Measurements from ENCODE around the gene NAPA. TPM values are rescaled to one million over a fixed set of nuclear protein-coding genes. Genes with fewer than 3 reads are reported as not detected.

The NAPA gene
- total RNA-seq, 1 donor from 2014 or later: 52.5 TPM

DNA sequence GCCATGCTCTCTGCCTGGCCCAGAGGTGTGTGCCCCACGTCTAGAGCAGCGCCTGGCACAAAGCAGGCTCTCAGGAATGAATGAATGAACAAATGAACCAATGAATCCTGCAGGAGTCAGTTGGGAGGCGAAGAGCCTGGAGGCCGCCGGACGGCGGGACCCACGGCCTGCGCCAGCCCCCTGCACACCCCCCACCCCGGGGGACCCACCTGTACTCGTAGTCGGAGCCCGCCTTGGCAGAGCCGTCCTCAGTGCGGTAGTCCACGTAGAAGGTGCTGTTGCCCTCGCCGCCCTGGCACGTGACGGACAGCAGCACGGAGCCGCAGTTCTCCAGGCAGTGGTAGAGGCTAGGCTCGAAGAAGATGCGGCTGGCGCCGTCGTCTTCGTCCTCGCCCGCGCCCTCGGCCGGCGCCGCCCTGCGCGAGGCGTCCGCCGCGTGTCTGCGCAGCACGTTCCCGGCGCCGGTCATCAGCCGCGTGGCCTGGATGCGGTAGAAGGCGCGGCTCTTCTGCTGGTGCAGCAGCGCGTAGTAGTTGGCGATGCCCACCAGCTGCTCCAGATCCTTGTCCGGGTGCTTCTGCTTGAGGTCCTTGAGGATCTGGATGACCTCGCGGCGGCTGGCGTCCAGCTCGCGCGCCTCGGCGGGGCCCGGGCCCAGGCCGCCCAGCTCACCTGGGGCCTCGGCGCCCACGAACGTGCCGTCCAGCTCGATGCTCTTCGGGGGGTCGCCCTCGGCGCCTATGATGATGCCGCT lies 58.0 kb downstream of the NAPA start:
- DNase-seq: no peak

DNA sequence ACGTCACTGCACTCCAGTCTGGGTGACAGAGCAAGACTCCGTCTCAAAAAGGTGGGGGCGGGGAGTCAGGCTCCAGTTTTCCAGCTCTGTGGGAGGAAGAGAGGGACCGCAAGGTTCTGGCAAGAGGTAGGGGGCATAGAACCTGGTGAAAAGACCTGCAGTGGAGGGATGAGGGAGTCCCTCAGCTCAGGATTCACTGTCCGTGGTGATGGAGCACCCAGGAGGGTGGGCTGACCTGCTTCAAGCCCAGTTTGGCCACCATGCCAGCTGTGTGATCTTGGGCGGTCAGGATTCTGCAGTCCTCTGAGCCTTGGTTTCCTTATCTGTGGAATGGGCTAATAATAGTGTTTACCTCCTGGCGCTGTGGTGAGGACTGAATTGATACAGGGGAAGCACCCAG lies 64.4 kb downstream of the NAPA start:
- DNase-seq: no peak

DNA sequence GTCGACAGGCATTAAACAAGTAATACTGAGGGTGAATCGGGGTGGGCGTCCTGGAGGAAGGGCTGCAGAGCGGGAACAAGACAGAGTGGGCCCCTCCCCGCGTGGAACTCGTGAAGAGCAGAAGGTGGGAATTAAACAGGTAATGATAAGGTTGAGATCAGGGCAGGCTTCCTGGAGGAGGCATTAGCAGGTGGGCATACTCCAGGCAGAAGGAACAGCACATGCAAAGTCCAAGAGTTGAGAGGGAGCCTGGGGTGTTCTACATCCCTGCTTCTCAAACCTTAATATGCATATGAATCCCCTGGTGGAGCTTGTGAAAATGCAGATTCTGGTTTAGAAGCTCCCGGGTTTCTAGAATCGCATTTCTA lies 66.5 kb downstream of the NAPA start:
- DNase-seq: no peak

DNA sequence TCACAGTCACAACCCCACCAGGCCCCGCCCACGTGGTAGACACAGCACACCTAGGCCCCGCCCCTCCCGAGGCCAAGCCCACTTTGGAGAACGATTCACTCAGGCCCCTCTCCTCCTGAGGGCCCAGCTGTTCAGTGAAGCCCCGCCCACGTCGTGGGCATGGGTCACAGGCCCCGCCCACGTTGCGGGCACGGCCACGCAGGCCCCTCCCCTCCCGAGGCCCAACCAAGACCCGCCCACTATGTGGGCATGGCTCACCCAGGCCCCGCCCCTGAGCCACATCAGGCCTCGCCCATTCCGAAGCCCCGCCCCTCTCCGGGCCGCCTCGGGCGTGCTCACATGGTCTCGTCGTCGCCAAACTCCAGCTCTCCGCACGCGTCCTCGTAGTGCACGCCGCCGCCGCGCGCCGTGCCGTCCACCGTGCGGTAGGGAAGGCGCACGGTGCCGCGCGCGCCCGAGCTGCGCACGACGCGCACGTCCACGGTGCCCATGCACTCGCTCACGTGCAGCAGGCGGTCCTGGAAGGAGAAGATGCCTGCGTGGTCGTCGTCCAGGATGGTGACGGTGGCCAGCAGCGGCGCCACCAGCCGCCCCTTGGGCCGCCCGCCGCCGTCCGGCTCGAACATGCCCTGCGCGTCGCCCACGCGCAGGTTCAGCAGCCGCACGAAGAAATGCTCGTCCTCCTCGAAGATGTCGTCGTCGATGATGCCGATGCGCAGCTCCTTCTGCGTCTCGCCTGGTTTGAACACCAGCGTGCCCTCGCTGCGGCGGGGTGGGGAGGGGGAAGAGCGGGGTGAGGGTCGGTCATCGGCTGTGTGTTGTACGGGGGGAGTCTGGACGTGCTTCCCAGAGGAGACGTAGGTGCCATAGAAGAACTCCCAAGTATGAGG lies 67.1 kb downstream of the NAPA start:
- no peak for DNase-seq

DNA sequence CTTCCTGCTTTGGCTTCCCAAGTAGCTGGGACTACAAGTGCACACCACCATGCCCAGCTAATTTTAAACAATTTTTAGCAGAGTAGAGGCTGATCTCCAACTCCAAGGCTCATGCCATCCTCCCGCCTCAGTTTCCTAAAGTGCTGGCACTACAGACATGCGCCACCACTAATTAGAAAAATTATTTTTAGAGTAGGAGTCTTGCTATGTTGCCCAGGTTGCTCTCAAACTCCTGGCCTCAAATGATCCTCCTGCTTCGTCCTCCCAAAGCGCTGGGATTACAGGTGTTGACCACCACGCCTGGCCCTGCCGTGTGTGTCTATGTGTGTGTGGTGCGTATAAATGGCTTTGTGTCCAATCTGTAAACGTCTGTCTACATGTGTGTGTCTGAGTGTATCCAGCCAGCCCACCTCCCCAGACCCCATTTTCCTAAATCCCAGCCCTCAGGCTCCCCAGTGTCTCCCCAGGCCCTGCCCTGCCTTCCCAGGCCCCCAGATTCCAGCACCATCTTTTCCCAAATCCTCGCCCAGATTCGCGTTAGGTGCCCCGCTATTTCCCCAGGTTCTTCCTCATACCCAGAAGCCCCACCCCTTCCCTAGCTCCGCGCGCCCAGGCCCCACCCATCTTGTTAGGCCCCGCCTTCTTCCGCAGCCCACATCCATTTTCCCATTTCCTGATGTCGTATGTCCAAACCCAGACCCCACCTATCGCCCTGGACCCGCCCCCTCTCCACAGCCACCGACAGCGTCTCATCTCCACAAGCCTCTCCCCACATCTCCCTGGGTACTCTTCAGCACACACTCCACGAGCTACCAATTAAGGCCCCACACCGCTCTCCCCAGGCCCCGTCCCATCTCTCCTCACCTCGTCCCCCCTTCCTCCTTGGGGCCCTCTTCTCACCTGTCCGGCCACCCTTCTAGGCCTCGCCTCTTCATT lies 68.1 kb downstream of the NAPA start:
- no peak for DNase-seq

DNA sequence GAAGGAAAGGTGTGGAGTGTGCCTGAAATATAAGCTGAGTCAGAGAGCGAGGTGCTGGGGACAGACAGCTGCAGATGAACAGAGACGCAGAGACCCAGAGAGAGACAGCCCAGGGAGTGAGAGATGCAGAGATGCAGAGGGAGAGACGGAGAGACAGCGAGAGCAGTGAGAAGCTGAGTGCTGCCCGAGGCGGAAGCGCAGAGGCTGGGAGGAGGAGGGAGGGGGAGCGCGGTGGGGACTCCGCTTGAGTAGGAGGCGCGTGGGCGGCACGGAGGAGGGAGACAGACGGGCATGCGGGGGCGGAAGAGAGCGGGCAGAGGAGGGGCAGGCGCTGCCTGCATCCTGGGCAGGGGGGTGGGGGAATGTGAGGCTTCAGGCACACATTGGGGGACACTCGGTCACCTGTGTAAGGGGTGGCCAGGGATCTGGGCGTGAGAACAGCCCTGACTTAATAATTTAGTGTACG lies 68.9 kb downstream of the NAPA start:
- DNase-seq: no peak

DNA sequence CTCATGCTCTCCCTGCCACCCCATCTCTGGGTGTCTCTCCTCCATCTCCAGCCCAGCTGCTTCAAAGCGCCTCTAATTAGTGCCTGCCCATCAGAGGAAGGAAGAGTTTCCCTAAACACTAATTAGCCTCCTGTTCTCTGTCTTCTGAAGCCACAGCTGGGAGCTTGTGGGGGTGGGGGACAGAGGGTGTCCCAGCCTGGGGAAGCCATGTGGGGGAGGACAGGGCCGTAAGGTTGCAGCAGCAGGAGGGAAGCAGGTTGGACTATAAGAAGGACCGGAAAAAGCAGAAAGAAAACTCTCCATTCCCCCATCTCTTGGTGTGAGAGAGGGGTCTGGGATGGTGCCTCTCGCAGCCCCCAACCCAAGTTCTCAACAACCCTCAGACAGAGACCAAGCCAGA lies 69.3 kb downstream of the NAPA start:
- DNase-seq: no peak

DNA sequence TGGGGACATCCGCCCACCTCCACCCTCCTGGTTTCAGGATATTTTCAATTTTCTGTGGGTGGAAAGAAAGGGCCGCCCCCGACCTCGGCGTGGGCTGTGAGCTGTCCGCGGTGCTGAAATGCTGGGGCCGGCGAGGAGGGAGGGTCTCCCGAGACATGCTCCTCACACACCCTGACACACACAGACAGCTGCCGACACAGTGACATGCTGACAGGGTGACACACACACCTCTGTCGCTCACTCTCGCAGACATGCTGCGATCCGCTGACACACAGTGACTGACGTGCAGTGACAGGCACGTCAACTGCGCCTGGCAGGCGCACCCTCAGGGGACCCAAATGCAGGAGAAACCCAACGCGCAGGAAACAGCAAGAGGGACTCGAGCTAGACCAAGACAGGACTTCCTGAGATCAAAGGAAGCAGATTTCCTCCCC lies 70.5 kb downstream of the NAPA start:
- no peak for DNase-seq

DNA sequence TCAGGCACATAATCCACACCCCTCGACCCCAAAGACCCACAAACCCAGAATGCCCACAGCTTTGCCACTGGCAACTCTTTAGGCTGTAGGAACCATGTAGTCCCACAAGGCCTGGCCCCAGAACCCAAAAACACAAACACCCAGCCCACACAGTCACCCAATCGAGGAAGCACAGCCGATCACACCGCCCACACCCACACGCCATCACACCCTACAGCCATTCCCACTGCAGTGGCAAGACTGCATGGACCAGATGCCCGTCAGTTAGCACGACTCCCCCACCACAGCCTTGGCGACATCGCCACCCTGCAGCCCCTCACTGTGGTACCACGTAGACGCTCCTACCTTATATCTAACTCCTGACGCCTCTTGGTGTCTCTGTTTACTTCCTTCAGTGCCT lies 71.5 kb downstream of the NAPA start:
- DNase-seq: no peak

DNA sequence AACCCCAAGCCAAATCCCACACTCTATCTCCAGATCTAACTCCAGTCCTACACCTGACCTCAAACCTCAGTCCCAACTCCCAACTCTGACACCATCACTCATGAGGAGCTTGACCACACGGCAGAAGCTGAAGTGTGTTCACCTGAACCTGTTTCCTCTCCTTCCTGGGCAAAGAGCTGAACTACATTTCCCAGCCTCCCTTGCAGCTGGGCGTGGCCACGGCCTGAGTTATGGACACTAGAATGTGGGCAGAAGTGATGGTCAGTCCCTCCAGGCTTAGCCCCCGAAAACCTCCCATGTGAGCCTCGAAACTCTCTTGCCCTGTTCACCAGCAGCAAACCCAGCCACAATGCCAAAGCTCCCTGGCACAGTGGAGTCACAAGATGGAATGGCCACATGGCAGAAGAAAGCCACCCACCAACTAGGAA lies 76.1 kb downstream of the NAPA start:
- no peak for DNase-seq

Other genes with a start within 250 kb of the NAPA start
- gene INAFM1, start 240.2 kb downstream of the NAPA start, total RNA-seq: 3.1 TPM
- gene C5AR1, start 205.2 kb downstream of the NAPA start, total RNA-seq: 3.3 TPM
- 1.2 TPM for gene C5AR2, start 182.9 kb downstream of the NAPA start, total RNA-seq
- gene DHX34, start 165.7 kb downstream of the NAPA start, total RNA-seq: 8.1 TPM
- gene MEIS3, start 95.5 kb downstream of the NAPA start, total RNA-seq: 12.8 TPM
- 0.39 TPM for gene SLC8A2, start 43.2 kb downstream of the NAPA start, total RNA-seq
- gene KPTN, start 30.8 kb downstream of the NAPA start, total RNA-seq: 4.4 TPM
- gene ZNF541, start 58.1 kb upstream of the NAPA start, total RNA-seq: 0.10 TPM
- gene BICRA, start 94.1 kb upstream of the NAPA start, total RNA-seq: 3.9 TPM
- 63.9 TPM for gene EHD2, start 198.4 kb upstream of the NAPA start, total RNA-seq
- gene NOP53, start 230.5 kb upstream of the NAPA start, total RNA-seq: 103 TPM

Data from skin of body (tissue), 2 donors.